HG02623 (cell line): Measurements from ENCODE around the gene OR5AU1.

Source experiments
- ATAC-seq: cut with Tn5 transposase; IDR thresholded peaks from one replicate; pipeline ENCODE4 v1.9.1; 2021; ENCODE audit warnings: moderate library complexity; ENCODE audit not compliant: unreplicated experiment

OR5AU1 gene

GRCh38 chr14:21108791-21109190, 47.1 kb downstream of the OR5AU1 start:
- ATAC-seq = no peak

GRCh38 chr14:21107283-21107800, 48.5 kb downstream of the OR5AU1 start:
- no peak for ATAC-seq

- ATAC-seq = no peak
Observed at GRCh38 chr14:21106498-21107282, 49.2 kb downstream of the OR5AU1 start.

GRCh38 chr14:21106176-21106497, 49.7 kb downstream of the OR5AU1 start:
- no peak for ATAC-seq

GRCh38 chr14:21105095-21105494, 50.8 kb downstream of the OR5AU1 start:
- ATAC-seq = no peak
